Endothelial cell of umbilical vein (primary cell): ENCODE data around the gene TEX44.

Experiments
- CTCF ChIP-seq, 2 donors: IDR thresholded peaks; 1 replicate in 1 of 2; 2 replicates in 1 of 2; pipeline ENCODE4 v1.5.1; 2011; ENCODE audit warnings: low read length in 2 of 2, mild to moderate bottlenecking in 2 of 2, moderate library complexity in 2 of 2, control low read depth in 1 of 2, inconsistent platforms in 1 of 2, low read depth in 1 of 2; ENCODE audit not compliant: insufficient read depth in 1 of 2; ENCODE audit errors: extremely low read depth in 1 of 2
- EZH2 ChIP-seq: IDR thresholded peaks from 2 replicates; pipeline ENCODE4 v1.6.1; 2012; ENCODE audit warnings: borderline replicate concordance, low read depth, mild to moderate bottlenecking, moderate library complexity, low read length, inconsistent platforms; ENCODE audit not compliant: severe bottlenecking
- GATA2 ChIP-seq: IDR thresholded peaks from 2 replicates; pipeline ENCODE4 v1.7.0; 2011; ENCODE audit warnings: low read depth, mild to moderate bottlenecking, moderate library complexity, mixed read lengths, low read length; ENCODE audit not compliant: insufficient read length, insufficient read depth
- JUN ChIP-seq: IDR thresholded peaks from 2 replicates; pipeline ENCODE4 v1.6.1; 2011; ENCODE audit warnings: borderline replicate concordance, low read depth; ENCODE audit not compliant: insufficient read length, insufficient read depth
- MAX ChIP-seq: IDR thresholded peaks from 2 replicates; pipeline ENCODE4 v1.6.1; 2011; ENCODE audit not compliant: insufficient read depth, insufficient read length
- POLR2A ChIP-seq: IDR thresholded peaks from 2 replicates; pipeline ENCODE4 v1.6.1; 2012; ENCODE audit warnings: low read depth, mild to moderate bottlenecking, control low read depth, low read length
- POLR2AphosphoS5 ChIP-seq: IDR thresholded peaks from 2 replicates; pipeline ENCODE4 v1.6.1; 2012; ENCODE audit warnings: low read depth, mild to moderate bottlenecking, control low read depth, low read length, moderate library complexity; ENCODE audit not compliant: insufficient read depth

GRCh38 chr2:231549446-231550239 lies 43.0 kb upstream of the TEX44 start:
- TF ChIP-seq POLR2A, result no peak
- TF ChIP-seq CTCF (IDR thresholded peaks at IDR 0.05; ENCODE audit: extremely low read depth in 1 of 2, insufficient read depth in 1 of 2, low read depth in 1 of 2, low read length in 2 of 2), result no peak
- TF ChIP-seq EZH2, result no peak
- no peak for TF ChIP-seq POLR2AphosphoS5
- TF ChIP-seq MAX, result no peak
- TF ChIP-seq GATA2, result no peak
- TF ChIP-seq JUN, result no peak
